HTERT RPE-1 (cell line): ENCODE data around the gene NFE2L2.
"Not testable (repeated sequence)": the region's sequence is repeated elsewhere in the genome, so short reads cannot be mapped to it uniquely, and the experiment has no call there.

ENCODE experiments used
- in situ Hi-C: fragments of 300-500 bp; cut with MboI; formaldehyde crosslinking; loops from 4 replicates; pipeline ENCODE4 v1.14.3; 2020; ENCODE audit warnings: low sequenced_read_pairs

NFE2L2 gene

GRCh38 chr2:177281400-177282180 is 17.1 kb upstream of the NFE2L2 start:
- in situ Hi-C loops, result no loop called here

GRCh38 chr2:177279847-177280246 is 15.3 kb upstream of the NFE2L2 start:
- in situ Hi-C loops, result no loop called here

- in situ Hi-C loops, result no loop called here
Observed at GRCh38 chr2:177275743-177276055, 11.2 kb upstream of the NFE2L2 start.

GRCh38 chr2:177275040-177275742 is 10.7 kb upstream of the NFE2L2 start:
- in situ Hi-C loops, result no loop called here

- in situ Hi-C loops, result no loop called here
Observed at GRCh38 chr2:177273408-177273807, 8.9 kb upstream of the NFE2L2 start.

GRCh38 chr2:177272765-177273164 is 8.2 kb upstream of the NFE2L2 start:
- in situ Hi-C loops, result no loop called here

GRCh38 chr2:177271981-177272666 is 7.6 kb upstream of the NFE2L2 start:
- in situ Hi-C loops, result no loop called here

GRCh38 chr2:177270531-177270930 is 6.0 kb upstream of the NFE2L2 start:
- in situ Hi-C loops, result no loop called here

GRCh38 chr2:177268901-177269300 is 4.4 kb upstream of the NFE2L2 start:
- in situ Hi-C loops, result no loop called here

- in situ Hi-C loops, result no loop called here
Observed at GRCh38 chr2:177268187-177268871, 3.8 kb upstream of the NFE2L2 start.

GRCh38 chr2:177266955-177267354 is 2.4 kb upstream of the NFE2L2 start:
- in situ Hi-C loops, result not testable (repeated sequence)

- in situ Hi-C loops, result no loop called here
Observed at GRCh38 chr2:177265824-177266817, 1.6 kb upstream of the NFE2L2 start.

- in situ Hi-C loops, result no loop called here
Observed at GRCh38 chr2:177264209-177264692, 276 bp downstream of the NFE2L2 start.

GRCh38 chr2:177263451-177264208 is 897 bp downstream of the NFE2L2 start:
- in situ Hi-C loops, result no loop called here

- in situ Hi-C loops, result no loop called here
Observed at GRCh38 chr2:177262958-177263450, 1.5 kb downstream of the NFE2L2 start.

GRCh38 chr2:177262092-177262491 is 2.4 kb downstream of the NFE2L2 start:
- in situ Hi-C loops, result no loop called here

GRCh38 chr2:177261116-177262060 is 3.1 kb downstream of the NFE2L2 start:
- in situ Hi-C loops, result no loop called here

GRCh38 chr2:177260379-177260778 is 4.1 kb downstream of the NFE2L2 start:
- in situ Hi-C loops, result no loop called here
